Parathyroid adenoma (tissue), 2 donors: ENCODE data around the gene TAS2R13.

Source experiments
- H2AFZ ChIP-seq: fragments of 300-600 bp; sonication (generic); one replicate; pipeline ENCODE4 v1.7.0; 2017; ENCODE audit warnings: antibody characterized with exemption, mild to moderate bottlenecking
- H3K27ac ChIP-seq: fragments of 300-600 bp; sonication (generic); one replicate; pipeline ENCODE4 v1.7.0; 2017
- H3K27me3 ChIP-seq: fragments of 300-600 bp; sonication (generic); one replicate; pipeline ENCODE4 v1.7.0; 2017; ENCODE audit warnings: low read length; ENCODE audit not compliant: control insufficient read depth, insufficient read depth
- H3K36me3 ChIP-seq: fragments of 300-600 bp; sonication (generic); one replicate; pipeline ENCODE4 v1.7.0; 2017; ENCODE audit warnings: low read length; ENCODE audit not compliant: control insufficient read depth, insufficient read depth
- H3K4me1 ChIP-seq: fragments of 300-600 bp; sonication (generic); one replicate; pipeline ENCODE4 v1.7.0; 2017; ENCODE audit warnings: control low read depth
- H3K4me2 ChIP-seq: fragments of 300-600 bp; sonication (generic); one replicate; pipeline ENCODE4 v1.7.0; 2017; ENCODE audit warnings: low read length
- H3K4me3 ChIP-seq: fragments of 300-600 bp; sonication (generic); one replicate; pipeline ENCODE4 v1.7.0; 2017; ENCODE audit warnings: low read depth, low read length
- H3K79me2 ChIP-seq: fragments of 300-600 bp; sonication (generic); one replicate; pipeline ENCODE4 v1.7.0; 2017; ENCODE audit warnings: control low read depth
- H3K9ac ChIP-seq: fragments of 300-600 bp; sonication (generic); one replicate; pipeline ENCODE4 v1.7.0; 2017; ENCODE audit warnings: mild to moderate bottlenecking
- H3K9me3 ChIP-seq: fragments of 300-600 bp; sonication (generic); one replicate; pipeline ENCODE4 v1.7.0; 2017; ENCODE audit warnings: low read length; ENCODE audit not compliant: control insufficient read depth
- TF ChIP-seq, protein P1 (sequence below): fragments of 300-600 bp; sonication (generic); IDR thresholded peaks from one replicate; pipeline ENCODE4 v1.7.0; 2017; ENCODE audit warnings: antibody characterized with exemption, mild to moderate bottlenecking
- donor health status: primary hyperparathyroidism.

TAS2R13 gene

GRCh38 chr12:10941916-10942607, 32.7 kb upstream of the TAS2R13 start:
- H3K4me1 ChIP-seq: no peaks in the 10 kb centered on the region
- H3K4me3 ChIP-seq: no peak overlapping the region
- H3K27ac ChIP-seq: no peak overlapping the region
- TF ChIP-seq, protein P1, sequence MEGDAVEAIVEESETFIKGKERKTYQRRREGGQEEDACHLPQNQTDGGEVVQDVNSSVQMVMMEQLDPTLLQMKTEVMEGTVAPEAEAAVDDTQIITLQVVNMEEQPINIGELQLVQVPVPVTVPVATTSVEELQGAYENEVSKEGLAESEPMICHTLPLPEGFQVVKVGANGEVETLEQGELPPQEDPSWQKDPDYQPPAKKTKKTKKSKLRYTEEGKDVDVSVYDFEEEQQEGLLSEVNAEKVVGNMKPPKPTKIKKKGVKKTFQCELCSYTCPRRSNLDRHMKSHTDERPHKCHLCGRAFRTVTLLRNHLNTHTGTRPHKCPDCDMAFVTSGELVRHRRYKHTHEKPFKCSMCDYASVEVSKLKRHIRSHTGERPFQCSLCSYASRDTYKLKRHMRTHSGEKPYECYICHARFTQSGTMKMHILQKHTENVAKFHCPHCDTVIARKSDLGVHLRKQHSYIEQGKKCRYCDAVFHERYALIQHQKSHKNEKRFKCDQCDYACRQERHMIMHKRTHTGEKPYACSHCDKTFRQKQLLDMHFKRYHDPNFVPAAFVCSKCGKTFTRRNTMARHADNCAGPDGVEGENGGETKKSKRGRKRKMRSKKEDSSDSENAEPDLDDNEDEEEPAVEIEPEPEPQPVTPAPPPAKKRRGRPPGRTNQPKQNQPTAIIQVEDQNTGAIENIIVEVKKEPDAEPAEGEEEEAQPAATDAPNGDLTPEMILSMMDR: no peak
- H3K36me3 ChIP-seq: no peaks in the 10 kb centered on the region
- no peaks in the 10 kb centered on the region for H3K79me2 ChIP-seq
- H3K9me3 ChIP-seq: peaks cover 4% of the 10 kb centered on the region
- no peak overlapping the region for H2AFZ ChIP-seq
- H3K9ac ChIP-seq: no peak overlapping the region
- no peaks in the 10 kb centered on the region for H3K27me3 ChIP-seq
- H3K4me2 ChIP-seq: no peak overlapping the region

- TF ChIP-seq, protein P1: no peak
Observed at GRCh38 chr12:10941369-10941768, 32.0 kb upstream of the TAS2R13 start.

GRCh38 chr12:10940389-10940788, 31.0 kb upstream of the TAS2R13 start:
- H3K4me1 ChIP-seq: no peaks in the 10 kb centered on the region
- H3K9ac ChIP-seq: no peak overlapping the region
- no peak overlapping the region for H3K4me3 ChIP-seq
- H3K9me3 ChIP-seq: peaks cover 4% of the 10 kb centered on the region
- TF ChIP-seq, protein P1: no peak
- H3K36me3 ChIP-seq: no peaks in the 10 kb centered on the region
- H2AFZ ChIP-seq: no peak overlapping the region
- no peaks in the 10 kb centered on the region for H3K27me3 ChIP-seq
- H3K4me2 ChIP-seq: no peak overlapping the region
- no peaks in the 10 kb centered on the region for H3K79me2 ChIP-seq
- H3K27ac ChIP-seq: no peak overlapping the region

More at GRCh38 chr12:10941369-10941768, 32.0 kb upstream of the TAS2R13 start:
- Histone ChIP-seq H3K4me3 (no peak overlapping the region), H3K9me3 (peaks cover 4% of the 10 kb centered on the region), H3K79me2 (no peaks in the 10 kb centered on the region), H3K36me3 (no peaks in the 10 kb centered on the region), H3K27ac (no peak overlapping the region), H3K9ac (no peak overlapping the region), H3K27me3 (no peaks in the 10 kb centered on the region), H3K4me1 (no peaks in the 10 kb centered on the region), H3K4me2 (no peak overlapping the region), H2AFZ (no peak overlapping the region)

GRCh38 chr12:10939163-10939562, 29.8 kb upstream of the TAS2R13 start, which contains the start of gene TAS2R14:
TAS2R14 (minus strand) TSS chr12:10939263; CDS start chr12:10939207, 56 bp downstream.
- Histone ChIP-seq H2AFZ (no peak within 1 kb of the TSS), H3K4me1 (no peaks in the 10 kb centered on the region), H3K79me2 (no peaks in the 10 kb centered on the region), H3K9me3 (peaks cover 3% of the 10 kb centered on the region), H3K27ac (no peak within 1 kb of the TSS), H3K4me3 (no peak within 1 kb of the TSS), H3K9ac (no peak within 1 kb of the TSS), H3K27me3 (no peaks in the 10 kb centered on the region), H3K4me2 (no peak within 1 kb of the TSS), H3K36me3 (no peaks in the 10 kb centered on the region)
- TF ChIP-seq, protein P1: no peak

DNA sequence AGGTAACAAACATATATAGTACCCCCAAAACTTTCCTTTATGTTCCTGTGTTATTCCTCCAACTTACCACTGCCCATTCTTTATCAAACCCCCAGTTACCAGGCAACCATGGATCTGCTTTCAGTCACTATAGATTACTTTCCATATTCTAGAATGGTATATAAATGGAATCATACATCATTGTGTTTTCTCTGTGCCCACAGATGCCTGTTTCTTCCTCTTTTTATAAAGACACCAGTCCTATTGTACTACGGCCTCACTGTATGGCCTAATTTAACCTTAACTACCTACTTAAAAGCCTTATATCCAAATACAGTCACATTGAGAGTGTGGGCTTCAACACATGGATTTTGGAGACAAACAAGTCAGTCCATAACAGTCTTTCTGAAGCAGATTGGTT, 27.1 kb upstream of the TAS2R13 start:
- Histone ChIP-seq H3K36me3 (no peaks in the 10 kb centered on the region), H3K9me3 (no peaks in the 10 kb centered on the region), H3K79me2 (no peaks in the 10 kb centered on the region), H2AFZ (no peak overlapping the region), H3K27me3 (no peaks in the 10 kb centered on the region), H3K4me2 (no peak overlapping the region), H3K4me1 (no peaks in the 10 kb centered on the region), H3K27ac (no peak overlapping the region), H3K4me3 (no peak overlapping the region), H3K9ac (no peak overlapping the region)
- TF ChIP-seq, protein P1: no peak
